Measurements from ENCODE around the gene IDNK.

Gene IDNK

GRCh38 chr9:83636813-83637212, 13.9 kb downstream of the IDNK start:
- no peak for DNase-seq

GRCh38 chr9:83637389-83637788, 14.4 kb downstream of the IDNK start:
- DNase-seq: no peak

- no peak for DNase-seq
Observed at GRCh38 chr9:83639266-83639665, 16.3 kb downstream of the IDNK start.

- no peak for DNase-seq
Observed at GRCh38 chr9:83642793-83643192, 19.9 kb downstream of the IDNK start.

- no peak for DNase-seq
Observed at GRCh38 chr9:83646500-83647239, 23.7 kb downstream of the IDNK start.

GRCh38 chr9:83649080-83649479, 26.1 kb downstream of the IDNK start:
- no peak for DNase-seq

GRCh38 chr9:83649515-83649914, 26.6 kb downstream of the IDNK start:
- no peak for DNase-seq

GRCh38 chr9:83651558-83651957, 28.6 kb downstream of the IDNK start:
- DNase-seq: no peak

- DNase-seq: no peak
Observed at GRCh38 chr9:83652433-83652832, 29.5 kb downstream of the IDNK start.

GRCh38 chr9:83655433-83655832, 32.5 kb downstream of the IDNK start:
- DNase-seq: no peak

- no peak for DNase-seq
Observed at GRCh38 chr9:83656032-83656680, 33.2 kb downstream of the IDNK start.

- DNase-seq: no peak
Observed at GRCh38 chr9:83656952-83657351, 34.0 kb downstream of the IDNK start.

GRCh38 chr9:83662933-83663332, 40.0 kb downstream of the IDNK start:
- DNase-seq: no peak

GRCh38 chr9:83665580-83666200, 42.7 kb downstream of the IDNK start:
- no peak for DNase-seq

- peak; percentile 12 for DNase-seq
Observed at GRCh38 chr9:83669067-83669466, 46.1 kb downstream of the IDNK start.

GRCh38 chr9:83670381-83670780, 47.4 kb downstream of the IDNK start:
- DNase-seq: no peak

- no peak for DNase-seq
Observed at GRCh38 chr9:83671451-83671850, 48.5 kb downstream of the IDNK start.

- DNase-seq: no peak
Observed at GRCh38 chr9:83675466-83675865, 52.5 kb downstream of the IDNK start.

GRCh38 chr9:83677596-83677995, 54.7 kb downstream of the IDNK start:
- DNase-seq: no peak

- no peak for DNase-seq
Observed at GRCh38 chr9:83680233-83680632, 57.3 kb downstream of the IDNK start.

GRCh38 chr9:83681490-83681889, 58.5 kb downstream of the IDNK start:
- no peak for DNase-seq

- peak; percentile 30 for DNase-seq
Observed at GRCh38 chr9:83688921-83689320, 66.0 kb downstream of the IDNK start.

- no peak for DNase-seq
Observed at GRCh38 chr9:83691492-83691891, 68.5 kb downstream of the IDNK start.

All from NCI-H1048 (cell line).